ENCODE data around the gene BMERB1.
"Not testable (repeated sequence)": the region's sequence is repeated elsewhere in the genome, so short reads cannot be mapped to it uniquely, and the experiment has no call there.

GRCh38 chr16:15476971-15477370, 42.6 kb downstream of the BMERB1 start:
- TF ChIP-seq CTCF, EP300, POLR2AphosphoS5 (IDR thresholded peaks at IDR 0.05): not testable (repeated sequence)
